Activated CD8-positive, alpha-beta memory T cell treated with anti-CD3 and anti-CD28 coated beads for 1 hour (primary cell): Measurements from ENCODE around the gene NDFIP1.
"Not testable (repeated sequence)": the region's sequence is repeated elsewhere in the genome, so short reads cannot be mapped to it uniquely, and the experiment has no call there.

Experiments used
- DNase-seq, 2 donors: peaks; one replicate each; pipeline ENCODE4 v3.0.0-alpha.2; 2020; ENCODE audit warnings: low read depth in 1 of 2; ENCODE audit errors: extremely low read depth in 1 of 2

The NDFIP1 gene, protein sequence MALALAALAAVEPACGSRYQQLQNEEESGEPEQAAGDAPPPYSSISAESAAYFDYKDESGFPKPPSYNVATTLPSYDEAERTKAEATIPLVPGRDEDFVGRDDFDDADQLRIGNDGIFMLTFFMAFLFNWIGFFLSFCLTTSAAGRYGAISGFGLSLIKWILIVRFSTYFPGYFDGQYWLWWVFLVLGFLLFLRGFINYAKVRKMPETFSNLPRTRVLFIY

DNA sequence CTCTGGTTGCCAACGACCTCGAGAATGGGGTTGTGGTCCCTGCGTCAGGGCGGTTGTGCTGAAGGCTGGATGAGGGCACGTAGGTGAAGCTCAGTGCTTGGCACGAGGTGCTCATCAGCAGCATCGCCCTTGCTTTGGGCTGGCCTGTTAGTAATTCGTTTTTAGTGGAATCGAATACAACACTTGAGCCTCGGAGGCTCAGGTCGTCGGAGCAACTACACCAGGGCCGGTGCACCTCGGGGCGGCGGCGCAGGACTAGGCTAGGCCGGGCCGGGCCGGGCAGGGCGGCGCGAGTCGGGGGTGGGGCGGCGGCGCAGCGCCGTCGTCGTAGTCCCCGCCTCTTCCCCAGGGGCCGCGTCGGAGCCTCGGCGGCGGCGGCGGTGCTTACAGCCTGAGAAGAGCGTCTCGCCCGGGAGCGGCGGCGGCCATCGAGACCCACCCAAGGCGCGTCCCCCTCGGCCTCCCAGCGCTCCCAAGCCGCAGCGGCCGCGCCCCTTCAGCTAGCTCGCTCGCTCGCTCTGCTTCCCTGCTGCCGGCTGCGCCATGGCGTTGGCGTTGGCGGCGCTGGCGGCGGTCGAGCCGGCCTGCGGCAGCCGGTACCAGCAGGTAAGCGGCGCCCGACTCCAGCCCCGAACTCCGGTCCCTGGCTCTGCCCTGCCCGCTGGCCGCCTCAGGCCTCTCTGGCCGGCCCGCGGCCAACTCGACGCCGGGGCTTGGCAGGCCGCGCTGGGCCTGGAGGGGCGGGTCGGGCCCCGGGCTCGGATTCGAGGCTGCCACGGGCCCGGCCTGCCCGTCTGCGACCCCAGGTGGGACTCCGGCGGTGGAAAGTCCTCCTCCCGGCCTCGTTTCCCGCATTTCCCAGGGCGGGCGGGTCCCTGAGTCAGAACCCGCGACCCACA, at the start of gene NDFIP1:
Gene NDFIP1 (plus strand): TSS at position 348 of the 899 bp plus-strand sequence. CDS start 196 bp downstream, at position 544.
- peak; percentile 54 to 75 for DNase-seq

DNA sequence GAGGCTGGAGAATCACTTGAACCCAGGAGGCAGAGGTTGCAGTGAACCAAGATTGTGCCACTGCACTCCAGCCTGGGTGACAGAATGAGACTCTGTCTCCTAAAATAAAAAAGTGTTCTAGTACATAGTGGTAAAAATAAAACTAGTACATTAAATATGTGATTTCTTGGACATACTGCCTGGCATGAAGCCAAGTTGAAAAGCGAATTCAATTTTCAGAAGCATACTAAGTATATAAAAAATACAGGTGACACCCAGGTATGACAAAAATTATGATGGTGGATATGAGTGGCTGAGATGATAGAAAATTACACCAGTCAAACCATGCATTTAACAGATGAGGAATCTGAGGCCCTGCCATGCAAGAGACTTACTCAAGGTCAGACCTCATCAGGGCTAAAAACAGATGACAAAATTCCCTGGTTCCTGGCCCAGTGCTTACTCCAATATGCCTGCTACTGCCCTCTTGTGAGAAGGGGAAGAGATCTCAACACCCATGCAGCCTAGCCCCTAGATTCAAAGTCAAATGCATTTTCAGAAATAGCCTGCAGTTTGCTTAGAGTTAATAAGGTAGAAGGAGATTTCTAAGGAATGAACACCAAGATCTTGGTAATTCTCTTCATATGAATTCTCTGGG, 49.2 kb upstream of the NDFIP1 start:
- DNase-seq, result no peak

GRCh38 chr5:142063376-142063775, 45.2 kb upstream of the NDFIP1 start:
- DNase-seq, result no peak

DNA sequence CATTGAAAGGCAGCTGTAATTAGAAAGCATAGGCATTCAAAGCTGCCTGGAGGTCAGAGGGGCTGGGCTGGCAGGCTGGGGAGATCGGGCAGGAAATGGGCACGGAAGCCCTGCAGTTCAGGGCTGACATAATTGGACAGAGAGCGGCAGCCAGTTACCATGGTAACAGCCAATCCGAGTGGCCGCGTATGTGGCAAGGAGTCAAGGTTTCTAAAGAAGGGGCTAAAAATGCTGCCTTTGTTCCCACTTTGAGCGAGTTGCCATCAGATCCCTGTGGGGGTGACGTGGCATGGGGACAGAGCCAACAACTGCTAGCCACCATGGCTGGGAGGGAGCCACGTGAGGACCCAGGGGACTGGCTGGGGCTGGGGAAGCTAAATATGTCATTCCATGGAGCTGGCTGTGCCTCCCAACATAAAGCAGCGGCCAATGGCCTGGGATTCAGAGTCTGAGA, 44.7 kb upstream of the NDFIP1 start:
- no peak for DNase-seq

DNA sequence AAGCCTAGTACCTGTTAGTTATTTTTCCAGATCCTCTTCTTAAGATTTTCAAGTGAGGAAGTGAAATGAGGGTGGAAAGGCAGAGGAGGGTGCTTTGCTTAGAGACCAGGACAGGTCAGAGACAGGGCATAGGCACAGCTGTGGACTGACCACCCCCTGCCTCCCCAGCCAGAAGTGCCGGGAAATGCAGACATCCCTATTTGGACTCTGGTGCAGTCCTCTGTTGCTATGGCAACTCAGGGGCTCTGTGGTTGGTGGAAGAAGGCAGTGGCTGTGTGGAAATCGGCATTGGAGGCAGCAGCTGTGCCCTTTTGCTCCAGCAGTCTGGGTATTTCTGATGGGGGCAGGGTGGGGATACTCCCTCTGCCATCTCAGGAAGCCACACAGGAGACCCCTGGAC, 43.3 kb upstream of the NDFIP1 start:
- DNase-seq, result no peak

DNA sequence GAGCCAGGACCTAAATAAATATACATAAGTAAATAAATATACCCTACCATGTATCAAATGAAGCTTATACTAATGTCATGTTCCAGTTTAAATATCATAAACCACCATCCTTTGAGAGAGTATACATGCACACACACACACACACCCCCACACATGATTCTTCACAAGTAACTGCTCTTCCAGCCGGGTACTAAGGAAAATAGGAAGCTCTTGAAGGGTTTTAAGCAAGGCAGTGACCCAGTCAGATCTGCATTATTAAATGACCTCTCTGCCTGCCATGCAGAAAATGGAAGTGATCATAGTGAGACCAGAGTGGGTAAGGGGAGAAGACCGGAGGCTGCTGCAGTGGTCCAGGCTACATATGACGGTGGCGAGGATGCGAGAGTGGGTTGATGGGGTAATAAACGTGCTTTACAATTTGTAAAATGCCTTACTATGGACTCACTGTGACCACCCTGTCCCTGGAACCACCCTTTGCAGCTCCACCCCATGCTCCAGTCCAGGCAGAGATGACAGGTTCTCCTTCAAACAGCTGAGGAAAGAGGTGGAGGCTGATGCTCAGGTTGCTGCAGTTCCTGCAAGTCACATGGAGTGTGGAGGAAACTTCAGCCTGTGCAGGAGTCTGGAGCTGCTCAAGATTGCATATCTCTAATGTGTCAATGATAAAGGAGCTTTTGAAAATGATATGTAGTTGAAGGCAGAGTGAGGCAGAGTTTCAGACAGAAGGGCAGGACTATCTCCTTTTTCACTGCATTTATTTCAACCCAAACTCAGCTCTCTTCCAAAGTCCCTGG, 38.8 kb upstream of the NDFIP1 start:
- DNase-seq, result no peak

DNA sequence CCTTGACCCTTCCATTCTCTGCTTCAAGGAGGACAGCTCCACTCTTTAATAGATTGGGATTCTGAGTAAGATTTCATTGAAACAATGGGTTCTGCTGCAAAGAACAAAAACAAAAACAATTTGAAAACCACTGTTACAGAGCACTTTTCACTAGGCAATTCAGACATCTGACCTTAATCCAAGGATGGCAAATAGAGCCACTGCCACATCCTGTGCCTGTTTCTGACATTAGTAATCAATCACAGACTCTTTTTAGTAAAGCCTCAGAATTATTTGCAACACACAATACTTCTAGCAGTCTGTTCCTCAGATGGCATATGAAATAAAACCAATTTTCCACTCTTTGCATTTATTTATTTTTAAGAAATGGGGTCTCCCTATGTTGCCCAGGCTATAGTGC, 37.8 kb upstream of the NDFIP1 start:
- no peak for DNase-seq

- DNase-seq, result no peak
These were observed 36.1 kb upstream of the NDFIP1 start for GRCh38 chr5:142072488-142072887.

- no peak for DNase-seq
These were observed 35.1 kb upstream of the NDFIP1 start for GRCh38 chr5:142073362-142073988.

DNA sequence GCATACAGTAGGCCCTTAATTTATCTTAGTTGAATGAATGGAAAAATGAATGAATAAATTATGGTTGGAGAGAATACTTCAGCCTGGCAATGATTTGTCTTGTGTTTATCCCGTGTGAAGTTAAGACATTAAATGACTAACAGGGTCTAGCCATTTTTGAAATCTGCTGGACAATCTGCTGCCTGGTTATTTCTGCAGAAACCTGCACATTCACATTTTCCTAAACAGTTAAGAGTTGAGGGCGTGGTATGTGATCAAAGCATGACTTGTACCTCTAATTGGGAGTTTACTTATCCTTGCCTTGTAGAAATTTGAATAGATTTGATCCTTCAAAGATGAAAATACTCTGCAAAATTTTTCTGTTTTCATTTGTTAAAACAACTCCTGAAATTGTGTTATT, 34.6 kb upstream of the NDFIP1 start:
- DNase-seq, result no peak

DNA sequence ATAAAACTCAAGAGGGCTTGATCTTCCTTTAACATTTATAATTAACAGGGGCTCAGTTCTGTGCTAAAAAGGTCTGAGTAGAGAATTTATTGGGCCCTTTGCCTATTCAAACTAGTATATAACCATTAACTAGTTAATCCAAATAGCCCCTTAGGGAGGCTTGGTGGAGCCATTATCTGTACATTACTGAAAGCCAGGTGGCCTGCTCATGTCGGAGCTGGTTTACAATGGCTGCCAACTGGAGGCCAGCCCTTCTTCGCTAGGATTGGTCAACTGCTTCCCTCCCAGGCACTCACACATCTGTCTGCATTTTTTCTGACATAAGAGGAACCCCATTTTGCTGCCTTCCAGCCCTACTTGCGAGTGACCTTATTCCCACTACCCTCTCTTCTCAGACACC, 30.4 kb upstream of the NDFIP1 start:
- no peak for DNase-seq

DNA sequence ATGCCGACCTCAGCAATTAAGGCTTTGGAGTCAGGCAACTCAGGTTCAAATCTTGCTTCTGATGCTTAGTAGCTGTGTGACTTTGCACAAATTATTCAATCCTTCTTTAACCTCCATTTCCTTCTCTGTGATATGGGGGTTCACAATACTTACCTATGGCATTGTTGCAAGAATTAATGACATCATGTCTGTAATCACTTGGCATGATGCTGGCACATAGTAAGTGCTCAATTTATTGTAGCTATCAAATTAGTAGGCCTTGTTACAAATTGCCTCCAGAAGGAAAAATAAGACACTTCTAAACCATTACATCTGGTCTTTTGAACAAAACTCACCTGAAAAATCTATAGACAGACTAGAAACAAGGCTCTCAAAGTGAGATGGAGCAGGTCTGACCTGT, 29.9 kb upstream of the NDFIP1 start:
- no peak for DNase-seq

GRCh38 chr5:142079306-142079721, 29.3 kb upstream of the NDFIP1 start:
- DNase-seq, result no peak

GRCh38 chr5:142080248-142080647, 28.3 kb upstream of the NDFIP1 start:
- DNase-seq, result no peak

- no peak for DNase-seq
These were observed 26.3 kb upstream of the NDFIP1 start for GRCh38 chr5:142082182-142082781.

- DNase-seq, result no peak
These were observed 22.4 kb upstream of the NDFIP1 start for GRCh38 chr5:142086229-142086628.

GRCh38 chr5:142086679-142087078, 21.9 kb upstream of the NDFIP1 start:
- no peak for DNase-seq

DNA sequence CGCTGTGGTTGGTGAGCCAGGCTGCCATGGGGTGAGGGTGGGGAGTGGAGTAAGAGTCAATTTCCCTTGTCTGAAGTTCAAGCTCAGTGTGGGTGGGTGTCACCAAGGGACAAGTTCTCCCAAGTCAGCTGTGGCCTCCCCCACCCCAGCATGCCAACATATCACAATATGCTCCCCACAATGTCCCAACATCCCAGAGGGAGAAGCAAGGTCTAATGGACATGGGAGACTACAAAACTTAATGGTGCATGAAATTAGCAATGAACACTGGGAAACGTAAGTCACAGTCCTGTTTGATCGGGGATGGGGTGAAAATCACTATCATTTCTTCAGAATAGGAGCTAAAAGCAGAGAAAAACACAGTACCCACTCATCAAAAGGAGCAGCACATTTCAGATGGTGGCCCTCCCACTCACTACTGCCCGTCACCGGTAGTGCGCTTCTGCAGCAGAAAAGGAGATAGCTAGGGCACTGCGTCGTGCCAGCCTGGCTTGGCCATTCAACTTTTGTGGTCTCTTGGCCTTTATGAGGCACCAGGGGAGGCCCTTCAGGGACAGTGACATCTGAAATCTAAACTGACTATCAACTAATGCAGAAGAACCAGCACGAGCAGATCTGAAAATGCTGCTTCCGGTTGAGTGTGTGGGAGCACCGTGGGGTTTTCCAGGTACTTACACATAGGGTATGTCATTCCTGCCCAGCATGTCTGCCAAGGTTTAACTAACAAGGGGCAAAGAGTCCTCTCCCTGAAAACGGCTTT, 20.5 kb upstream of the NDFIP1 start:
- DNase-seq, result no peak

GRCh38 chr5:142088855-142089479, 19.6 kb upstream of the NDFIP1 start:
- DNase-seq, result not testable (repeated sequence)
